Erythroblast (primary cell): ENCODE results near the gene CFAP58.

Experiments used
- DNase-seq, 2 experiments: peaks; one replicate each; lab custom pipeline; 2025; lab: John Stamatoyannopoulos, UW
- GATA1 ChIP-seq: IDR thresholded peaks from 2 replicates; pipeline ENCODE4 v1.6.1; 2011; ENCODE audit warnings: low read depth, mild to moderate bottlenecking, control low read depth, low read length, moderate library complexity
- POLR2A ChIP-seq: IDR thresholded peaks from 2 replicates; pipeline ENCODE4 v1.6.1; 2011; ENCODE audit warnings: mild to moderate bottlenecking, low read length

CFAP58 gene

GRCh38 chr10:104353325-104354048 lies at the start of gene CFAP58:
Gene CFAP58 (plus strand): TSS chr10:104353833. CDS start chr10:104353898, 65 bp downstream.
- TF ChIP-seq GATA1 = no peak
- TF ChIP-seq POLR2A = peak; percentile 80
- peak; percentile 95 to 97 for DNase-seq

GRCh38 chr10:104304356-104304745 lies 49.3 kb upstream of the CFAP58 start:
- no peak for DNase-seq
- no peak for TF ChIP-seq POLR2A
- no peak for TF ChIP-seq GATA1

- no peak for TF ChIP-seq GATA1
- TF ChIP-seq POLR2A = no peak
- no peak for DNase-seq
Observed at GRCh38 chr10:104304927-104305326, 48.7 kb upstream of the CFAP58 start.

- DNase-seq = no peak
- TF ChIP-seq POLR2A (no peak), GATA1 (no peak)
Observed at GRCh38 chr10:104306897-104307296, 46.7 kb upstream of the CFAP58 start.

GRCh38 chr10:104307576-104308438 lies 45.8 kb upstream of the CFAP58 start:
- DNase-seq = no peak
- TF ChIP-seq POLR2A (peak; percentile 14), GATA1 (no peak)

- DNase-seq = no peak
- TF ChIP-seq GATA1 = no peak
- TF ChIP-seq POLR2A = no peak
Observed at GRCh38 chr10:104308439-104308903, 45.2 kb upstream of the CFAP58 start.

- DNase-seq = no peak
- TF ChIP-seq GATA1 (no peak), POLR2A (no peak)
Observed at GRCh38 chr10:104309980-104310978, 43.4 kb upstream of the CFAP58 start.

GRCh38 chr10:104311184-104311720 lies 42.4 kb upstream of the CFAP58 start:
- no peak for DNase-seq
- TF ChIP-seq GATA1 (no peak), POLR2A (no peak)

GRCh38 chr10:104314591-104315485 lies 38.8 kb upstream of the CFAP58 start:
- DNase-seq = no peak
- no peak for TF ChIP-seq GATA1
- no peak for TF ChIP-seq POLR2A

GRCh38 chr10:104315486-104315921 lies 38.1 kb upstream of the CFAP58 start:
- no peak for TF ChIP-seq POLR2A
- TF ChIP-seq GATA1 = no peak
- no peak for DNase-seq

- no peak for TF ChIP-seq GATA1
- no peak for TF ChIP-seq POLR2A
Observed at GRCh38 chr10:104316321-104317099, 37.1 kb upstream of the CFAP58 start.

GRCh38 chr10:104317269-104317710 lies 36.3 kb upstream of the CFAP58 start:
- DNase-seq = no peak
- TF ChIP-seq GATA1 = no peak
- no peak for TF ChIP-seq POLR2A

More at GRCh38 chr10:104316321-104317099, 37.1 kb upstream of the CFAP58 start:
- DNase-seq = no peak
